Fibroblast of the conjunctiva (primary cell): ENCODE measurements around the gene EMP2.

Experiments used
- DNase-seq: peaks from one replicate; pipeline ENCODE4 v3.0.0-alpha.2; 2010; ENCODE audit warnings: low read depth

Gene EMP2

DNA sequence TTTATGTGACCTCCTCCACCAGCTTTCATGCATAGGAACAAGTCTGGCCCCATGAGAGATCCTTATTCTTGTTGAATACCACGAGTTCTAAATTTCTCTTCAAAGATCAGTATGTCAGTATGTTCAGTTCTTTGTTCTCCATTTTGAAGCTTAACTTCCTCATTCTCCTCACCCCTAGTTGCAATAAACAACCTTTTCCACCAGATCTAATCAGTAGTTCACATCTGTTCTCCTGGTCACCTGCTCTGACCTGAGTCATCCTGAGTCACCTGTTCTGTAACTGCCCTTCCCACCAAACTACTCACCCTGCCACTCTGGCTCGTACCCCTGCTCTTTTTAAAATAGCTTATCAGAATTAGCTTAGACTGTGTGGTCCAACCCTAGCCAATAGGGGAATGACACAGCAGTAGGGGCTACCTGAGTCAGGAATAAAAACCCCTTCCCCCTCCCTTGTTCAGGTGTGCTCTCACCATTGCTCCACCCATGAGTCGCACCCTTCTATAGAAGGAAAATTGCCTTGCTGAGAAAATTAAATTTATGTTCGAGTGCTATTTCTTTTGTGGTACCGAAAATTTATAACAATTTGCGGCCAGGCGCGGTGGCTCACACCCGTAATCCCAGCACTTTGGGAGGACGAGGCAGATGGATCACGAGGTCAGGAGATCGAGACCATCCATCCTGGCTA is 94.6 kb downstream of the EMP2 start:
- no peak for DNase-seq

DNA sequence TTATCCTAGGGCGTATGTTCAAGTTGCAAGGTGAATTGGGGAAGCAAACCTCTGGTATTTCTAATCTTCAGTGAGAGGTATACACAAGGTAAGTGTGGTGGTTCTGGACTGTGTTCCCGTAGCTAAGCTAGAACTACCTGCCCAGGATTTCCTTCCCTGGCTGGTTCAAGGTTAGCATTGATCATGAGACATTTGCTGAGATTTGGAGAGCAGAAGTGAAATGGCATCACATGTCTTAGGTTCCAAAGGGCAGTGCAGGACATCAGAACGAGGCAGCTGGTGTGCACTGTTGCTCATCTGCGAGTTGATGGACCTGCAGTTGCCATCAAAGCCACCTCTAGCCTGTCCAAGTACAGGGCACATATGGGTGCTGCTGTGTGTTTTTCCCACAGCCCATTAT is 95.2 kb downstream of the EMP2 start:
- DNase-seq, result no peak

DNA sequence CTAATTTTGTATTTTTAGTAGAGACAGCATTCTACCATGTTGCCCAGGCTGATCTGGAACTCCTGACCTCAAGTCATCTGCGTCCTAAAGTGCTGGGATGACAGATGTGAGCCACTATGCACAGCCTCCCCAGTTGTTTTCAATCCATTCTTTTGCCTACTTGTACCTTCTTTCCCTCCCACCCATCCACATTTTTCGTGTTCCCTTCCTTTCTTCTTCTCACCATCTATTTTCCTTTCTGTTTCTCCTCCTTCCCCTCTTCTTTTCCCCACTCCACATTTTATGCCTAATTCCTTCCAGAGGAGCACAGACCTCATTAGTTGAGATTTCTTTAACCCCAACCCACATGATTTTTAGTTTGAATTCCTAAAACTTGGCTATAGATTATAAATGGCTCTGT is 100.2 kb downstream of the EMP2 start:
- no peak for DNase-seq
